HG02798 (cell line): Measurements from ENCODE around the gene U2SURP.

Experiments
- ATAC-seq: cut with Tn5 transposase; IDR thresholded peaks from one replicate; pipeline ENCODE4 v1.9.1; 2021; ENCODE audit warnings: mild to moderate bottlenecking; ENCODE audit not compliant: unreplicated experiment, poor library complexity

Gene U2SURP

DNA sequence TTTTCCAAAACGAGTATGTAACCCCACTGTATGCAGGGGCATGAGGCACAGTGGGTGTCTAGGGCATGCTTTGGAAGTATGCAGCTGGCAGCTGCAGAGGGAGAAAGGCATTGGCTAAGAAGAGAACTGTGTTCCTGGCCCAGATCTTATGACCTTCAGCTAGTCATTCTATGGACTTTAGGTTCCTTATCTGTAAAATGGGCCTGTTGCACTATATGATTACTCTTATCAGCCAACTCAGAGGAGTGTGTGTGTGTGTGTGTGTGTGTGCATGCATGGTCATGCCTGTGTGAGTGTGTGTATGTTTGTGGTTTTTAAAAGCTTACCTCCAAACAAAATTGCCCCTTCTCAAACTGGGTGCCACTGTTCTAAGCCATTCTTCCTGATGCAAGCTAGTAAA lies 90.8 kb downstream of the U2SURP start:
- ATAC-seq = no peak

DNA sequence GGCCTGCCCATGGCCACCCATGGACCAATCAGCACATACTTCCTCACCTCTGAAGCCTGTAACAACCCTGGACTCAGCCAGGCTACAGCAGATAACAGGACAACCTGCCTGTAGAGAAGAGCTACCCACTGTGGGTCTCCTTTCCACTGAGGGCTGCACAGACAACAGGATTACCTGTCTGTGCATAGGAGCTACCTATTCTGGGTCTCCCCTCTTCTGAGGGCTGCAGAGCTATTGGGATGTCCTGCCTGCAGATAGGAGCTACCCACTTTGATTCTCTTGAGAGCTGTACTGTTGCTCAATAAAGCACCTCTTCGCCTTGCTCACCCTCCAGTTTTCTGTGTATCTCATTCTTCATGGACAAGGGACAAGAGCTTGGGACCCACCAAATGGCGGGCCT lies 94.4 kb downstream of the U2SURP start:
- ATAC-seq = no peak

DNA sequence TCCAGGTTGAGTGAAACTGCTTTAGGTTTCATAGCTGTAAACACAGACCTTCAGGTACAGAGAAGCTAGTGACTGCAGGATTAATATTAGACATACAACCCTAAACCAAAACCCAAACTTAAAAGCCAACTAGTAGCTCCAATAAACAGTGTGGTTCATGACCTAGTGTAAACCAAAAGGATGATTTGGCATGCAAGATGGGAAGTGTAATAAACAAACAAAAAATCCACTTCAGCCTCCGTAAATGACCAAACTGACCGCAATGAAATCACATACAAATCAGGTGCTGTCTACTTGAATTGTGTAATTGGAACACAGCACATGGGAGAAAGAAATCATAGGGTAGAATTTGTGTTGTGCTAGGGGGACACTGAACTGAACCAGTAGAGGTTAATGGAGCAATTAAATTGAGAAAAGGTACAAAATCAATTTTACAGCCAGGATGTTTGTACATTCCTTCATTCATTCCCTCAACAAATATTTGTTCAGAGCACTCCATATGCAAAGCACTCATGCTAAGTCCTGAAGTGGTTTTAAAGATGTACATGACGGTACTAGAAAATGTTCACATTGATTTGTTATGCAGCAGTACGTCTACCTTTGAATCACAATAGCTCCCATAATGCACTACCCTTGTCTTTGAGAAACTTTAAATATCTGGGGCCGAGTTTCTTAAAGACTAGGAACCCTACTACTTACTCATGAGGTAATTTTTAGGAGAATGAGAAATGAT lies 96.8 kb downstream of the U2SURP start:
- no peak for ATAC-seq

DNA sequence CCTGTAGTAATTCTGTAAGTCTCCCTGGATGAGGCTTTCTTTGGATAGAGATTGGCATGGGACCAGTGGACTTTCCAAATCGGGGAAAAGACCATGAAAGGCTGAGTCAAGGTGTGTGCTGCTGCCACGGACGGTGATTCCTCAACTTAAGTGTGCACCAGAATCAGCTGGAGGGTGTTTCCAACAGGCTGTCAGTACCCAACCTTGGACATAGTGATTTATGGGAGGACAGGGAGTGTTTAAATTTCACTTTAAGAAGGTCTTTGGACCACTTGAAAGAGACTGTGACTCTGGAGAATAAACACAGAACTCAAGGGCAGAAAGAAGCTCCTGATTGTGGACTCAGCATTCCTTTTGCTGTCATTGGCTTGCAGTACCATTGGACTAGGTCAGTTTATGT lies 97.8 kb downstream of the U2SURP start:
- no peak for ATAC-seq

DNA sequence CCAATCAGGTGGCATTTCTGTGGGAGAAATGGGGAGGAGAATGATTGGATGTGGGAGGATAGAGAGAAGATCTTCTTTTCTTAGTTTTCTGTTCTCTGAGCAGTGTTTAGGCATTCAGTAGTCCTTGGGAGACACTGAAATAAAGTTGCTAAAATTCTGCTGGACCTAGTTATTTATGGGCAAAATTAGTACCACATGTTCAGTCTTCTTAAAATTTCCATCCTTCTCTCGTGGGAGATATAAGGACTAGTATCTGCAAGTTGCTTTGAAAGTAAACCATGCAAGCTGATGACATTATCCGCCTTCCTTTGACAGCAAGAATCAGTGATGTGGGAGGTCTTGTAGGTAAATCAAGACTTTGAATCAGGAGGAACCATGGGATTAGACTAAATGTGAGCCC lies 98.3 kb downstream of the U2SURP start:
- no peak for ATAC-seq

DNA sequence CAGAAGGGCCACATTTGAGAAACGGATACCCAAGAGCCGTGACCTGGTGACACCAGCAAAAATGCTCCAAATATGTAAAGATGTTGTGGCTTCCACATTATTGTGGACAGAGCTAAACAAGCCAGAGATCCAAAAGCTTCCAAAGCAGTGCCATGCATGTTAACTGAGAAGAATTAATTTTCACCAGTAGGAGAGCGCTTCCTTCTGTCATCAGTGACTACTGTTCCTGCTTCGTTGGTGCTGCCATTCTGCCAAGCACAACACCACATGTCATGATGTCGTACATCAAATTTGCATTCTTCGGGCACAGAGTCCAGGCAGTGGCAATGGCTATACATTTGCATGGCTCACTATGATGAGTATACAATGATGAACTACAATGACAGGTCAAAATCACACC lies 99.1 kb downstream of the U2SURP start:
- ATAC-seq = no peak

DNA sequence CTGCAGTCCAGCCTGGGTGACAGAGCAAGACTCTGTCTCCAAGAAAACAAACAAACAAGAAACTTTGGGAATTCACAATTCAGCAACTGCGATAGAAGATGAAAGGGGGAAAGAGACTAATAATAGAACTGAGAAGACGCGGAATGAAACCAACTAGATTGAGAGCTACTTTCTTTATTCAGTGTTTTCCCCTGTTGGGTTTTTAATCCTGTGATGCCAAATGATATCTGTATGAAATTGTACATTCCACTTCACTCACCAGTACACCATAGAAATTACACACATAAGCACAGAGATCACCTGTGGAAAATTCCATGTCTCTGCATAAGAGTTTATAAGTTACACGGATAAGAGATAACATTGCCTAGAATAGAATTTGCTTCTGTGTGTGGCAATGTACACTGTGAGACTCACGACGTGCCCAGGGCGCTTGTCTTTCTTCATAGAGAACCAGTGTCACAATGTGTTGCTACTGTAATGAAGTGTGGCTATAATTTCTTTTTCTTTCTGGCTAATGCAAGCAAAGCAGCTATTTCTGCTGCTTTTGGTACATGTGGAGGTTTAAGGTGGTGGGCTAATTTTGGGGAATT lies 100.5 kb downstream of the U2SURP start:
- ATAC-seq = no peak

DNA sequence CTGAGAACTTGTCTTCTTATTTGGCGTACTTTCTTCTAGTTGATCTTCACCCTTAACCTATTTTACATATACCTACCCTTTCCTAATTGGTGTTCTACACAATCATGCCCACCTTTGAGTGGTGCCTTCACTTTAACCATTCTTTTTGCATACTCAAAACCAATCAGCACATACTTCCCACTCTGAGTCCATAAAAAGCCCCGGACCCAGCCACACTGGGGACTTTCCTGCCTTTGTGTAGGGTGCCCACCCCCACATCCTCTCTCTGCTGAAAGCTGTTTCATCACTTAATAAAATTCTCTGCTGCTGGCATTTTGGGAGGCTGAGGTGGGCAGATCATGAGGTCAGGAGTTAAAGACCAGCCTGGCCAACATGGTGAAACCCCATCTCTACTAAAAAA lies 102.3 kb downstream of the U2SURP start:
- ATAC-seq = peak; percentile 59

DNA sequence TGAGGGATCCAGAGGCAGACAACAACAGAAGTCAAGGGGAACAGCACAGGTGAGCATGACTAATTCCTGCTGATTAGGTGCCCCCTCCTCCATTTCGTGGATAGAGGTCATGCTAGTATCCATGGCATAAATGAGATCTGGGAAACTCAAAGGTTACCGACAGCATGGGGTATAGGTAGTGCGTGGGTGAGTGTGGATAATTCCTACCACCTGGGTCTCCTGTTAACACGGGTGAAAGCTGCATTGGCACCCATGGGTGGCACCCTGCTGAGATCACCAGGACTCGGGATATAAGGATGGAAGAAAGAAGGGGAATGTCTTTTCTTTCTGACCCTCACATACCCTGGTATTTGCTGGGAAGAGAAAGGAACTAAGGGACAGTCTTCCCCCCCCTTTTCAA lies 103.8 kb downstream of the U2SURP start:
- ATAC-seq = no peak

DNA sequence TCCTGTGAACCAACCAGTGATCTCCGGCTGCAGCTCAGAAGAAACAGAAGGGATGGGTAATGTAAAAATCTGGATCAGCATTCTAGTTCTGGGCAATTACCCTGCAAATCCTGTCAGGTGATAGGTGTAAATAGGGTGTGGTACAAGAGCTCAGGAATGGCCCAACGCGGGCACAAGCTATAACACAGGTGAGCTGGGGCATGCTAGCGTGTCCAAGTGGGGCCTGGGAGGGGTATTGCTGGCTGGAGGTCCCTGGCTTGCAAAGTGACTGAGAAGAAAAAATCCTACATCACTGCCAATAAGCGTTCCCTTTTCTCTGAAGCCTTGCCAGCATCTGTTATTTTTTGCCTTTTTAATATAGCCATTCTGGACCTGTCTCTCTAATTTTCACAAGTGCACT lies 108.5 kb downstream of the U2SURP start:
- no peak for ATAC-seq
